Adrenal gland (tissue), 12 donors: ENCODE results near the gene AXIN1. TPM values are rescaled to one million over a fixed set of nuclear protein-coding genes. Genes with fewer than 3 reads are reported as not detected.

Source experiments
- DNase-seq, 7 donors: peaks; one replicate each; pipeline ENCODE4 v3.0.0-alpha.2; 2019 to 2020
- H3K27ac ChIP-seq, 5 donors: fragments of 200-600 bp; sonication (generic) in 4 of 5; 1 replicate in 3 of 5; 2 replicates in 2 of 5; pipeline versions ENCODE4 v1.5.1 to v1.8.0; 2016 to 2020; ENCODE audit warnings: mild to moderate bottlenecking in 1 of 5
- H3K27me3 ChIP-seq: fragments of 200-600 bp; 2 replicates; pipeline ENCODE4 v1.8.0; 2021
- H3K36me3 ChIP-seq, 2 donors: fragments of 200-600 bp; replicated peaks in 1 of 2; 1 replicate in 1 of 2; 2 replicates in 1 of 2; pipeline versions ENCODE4 v1.5.1 to v1.8.0; 2018 to 2022
- H3K4me1 ChIP-seq, 2 donors: fragments of 200-600 bp; replicated peaks in 1 of 2; 1 replicate in 1 of 2; 2 replicates in 1 of 2; pipeline versions ENCODE4 v1.5.1 to v1.8.0; 2018 to 2021
- H3K4me3 ChIP-seq, 4 donors: fragments of 200-600 bp; sonication (generic) in 3 of 4; one replicate each; pipeline ENCODE4 v1.5.1; 2016 to 2018
- H3K9me3 ChIP-seq, 3 donors: fragments of 200-600 bp; sonication (generic) in 1 of 3; replicated peaks in 1 of 3; 1 replicate in 2 of 3; 2 replicates in 1 of 3; pipeline versions ENCODE4 v1.5.1 to v1.8.0; 2016 to 2021
- CTCF ChIP-seq, 6 experiments: fragments of 450-650 bp in 4 of 6; fragments of 200-600 bp in 2 of 6; sonication (generic) in 1 of 6; IDR thresholded peaks; 1 replicate in 5 of 6; 2 replicates in 1 of 6; pipeline versions ENCODE4 v1.5.1 to v1.8.0; 2016 to 2021; ENCODE audit warnings: antibody characterized with exemption in 6 of 6, mild to moderate bottlenecking in 2 of 6, moderate library complexity in 1 of 6
- POLR2A ChIP-seq, 2 donors: fragments of 450-650 bp; IDR thresholded peaks; one replicate each; pipeline ENCODE4 v1.6.1; 2017; ENCODE audit warnings: antibody characterized with exemption in 2 of 2, mild to moderate bottlenecking in 2 of 2, moderate library complexity in 1 of 2
- WGBS, 4 donors: extraction: QIAGEN DNeasy Blood & Tissue Kit in 2 of 4; methylation state at CpG; one replicate each; pipeline versions ENCODE4 v1.1.5 to v1.1.7; 2013 to 2017; 5-methylcytosine and 5-hydroxymethylcytosine counted together
- intact Hi-C, 2 donors: fragments of 100-400 bp; cut with DNase I; formaldehyde crosslinking; loops; one replicate each; pipeline versions ENCODE4 v1.14.1 to v1.15.0; 2022 to 2023
- polyA plus RNA-seq, 3 donors: library from polyadenylated mRNA; stranded (reverse); fragments of 200-250 nt in 2 of 3; fragments of 350-450 nt in 1 of 3; fragmentation: Illumina TruSeq in 1 of 3; extraction: RNeasy Lipid Tissue Mini Kit (QIAGEN cat#74804) in 1 of 3; gene quantifications; one replicate each; pipeline ENCODE4 v1.2.3, GENCODE V29; 2013 to 2014
- total RNA-seq, 9 donors: library from RNA; depleted of rRNA in 4 of 9; stranded (reverse); fragments of >200 nt in 4 of 9; fragments of 120-200 nt in 1 of 9; fragmentation: NEBNext Ultra II Directional in 1 of 9; extraction: Animal tissue kit (Norgen Biotek cat#: 25700) in 1 of 9; gene quantifications; one replicate each; pipeline versions ENCODE4 v1.1.0 to v1.2.4, GENCODE V29; 2013 to 2023
- donor health status: healthy with polysubstance abuse.
- donor health status: Bipolar disorder and iron deficiency.
- donor health status: DM: yes; HTN: yes; CAD: no.
- donor health status: DM: no; HTN: no; CAD: no.
- donor health status: DM: no; HTN: no; CAD: no.
- donor health status: DM: yes; HTN: yes; CAD: no.

AXIN1 gene
- total and polyA plus RNA-seq, 12 donors: 5.6 to 22.4 (median 16.2) TPM

- H3K4me1 ChIP-seq: peaks cover 4 to 14% of the 10 kb centered on the region in 2 donors
- no peak overlapping the region for H3K27ac ChIP-seq
- DNase-seq: no peak
- WGBS, 4 donors: 93 to 94% methylated on average over 9 of the region's 9 CpGs; no CpG with 5 or more reads in 2 of the 4 donors
- intact Hi-C loops: no loop called here
- no peaks in the 10 kb centered on the region for H3K27me3 ChIP-seq
- no peaks in the 10 kb centered on the region for H3K9me3 ChIP-seq
- H3K36me3 ChIP-seq: peaks cover 0 to 53% of the 10 kb centered on the region in 2 donors
- H3K4me3 ChIP-seq: no peak overlapping the region
- TF ChIP-seq CTCF (IDR thresholded peaks at IDR 0.05) (no peak), POLR2A (IDR thresholded peaks at IDR 0.05) (no peak)
Observed at GRCh38 chr16:374616-374926, 22.0 kb upstream of the AXIN1 start.

DNA sequence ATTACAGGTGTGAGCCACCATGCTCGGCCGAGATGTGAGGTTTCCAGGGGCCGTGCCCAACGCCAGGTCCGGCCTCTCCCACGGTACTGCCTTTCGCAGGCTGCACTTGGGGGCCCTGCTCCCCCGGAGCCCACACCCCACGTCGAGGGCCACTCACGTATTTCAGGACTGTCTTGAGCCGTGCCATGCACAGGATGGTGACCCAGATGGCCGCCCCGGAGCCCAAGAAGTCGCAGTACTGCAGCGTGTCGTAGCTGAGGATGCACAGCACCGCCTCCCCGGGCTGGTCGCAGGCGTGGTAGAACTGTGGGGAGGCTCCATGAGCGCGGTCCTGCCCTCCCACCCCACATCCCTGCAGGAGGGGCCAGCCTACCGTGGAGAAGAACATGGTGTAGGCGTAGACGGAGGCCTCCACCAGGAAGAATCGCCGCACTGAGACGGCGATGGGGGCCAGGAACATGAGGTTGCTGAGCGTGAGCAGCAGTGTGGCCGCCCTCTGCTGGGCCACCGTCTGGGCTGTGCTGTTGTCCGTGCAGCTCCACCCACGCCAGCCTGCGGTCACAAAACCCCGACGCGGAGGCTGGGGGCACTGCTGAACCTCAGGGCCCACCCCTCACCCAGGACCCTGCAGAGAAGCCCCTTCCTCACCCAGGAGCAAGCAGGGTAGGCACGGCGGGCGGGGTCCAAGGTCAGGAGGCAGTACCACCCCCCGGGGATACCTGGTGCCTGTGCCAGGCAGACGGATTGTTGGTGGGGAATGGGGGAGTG, 21.5 kb upstream of the AXIN1 start:
- H3K27me3 ChIP-seq: no peaks in the 10 kb centered on the region
- no peak for DNase-seq
- peaks cover 0 to 53% of the 10 kb centered on the region in 2 donors for H3K36me3 ChIP-seq
- TF ChIP-seq POLR2A (IDR thresholded peaks at IDR 0.05) (no peak), CTCF (IDR thresholded peaks at IDR 0.05) (no peak)
- no peak overlapping the region for H3K27ac ChIP-seq
- WGBS, 4 donors: 90 to 96% (median 95%) methylated on average over 21 to 44 of the region's 44 CpGs
- no peak overlapping the region for H3K4me3 ChIP-seq
- peaks cover 6 to 13% of the 10 kb centered on the region in 2 donors for H3K4me1 ChIP-seq
- H3K9me3 ChIP-seq: no peaks in the 10 kb centered on the region
- intact Hi-C loops: no loop called here

DNA sequence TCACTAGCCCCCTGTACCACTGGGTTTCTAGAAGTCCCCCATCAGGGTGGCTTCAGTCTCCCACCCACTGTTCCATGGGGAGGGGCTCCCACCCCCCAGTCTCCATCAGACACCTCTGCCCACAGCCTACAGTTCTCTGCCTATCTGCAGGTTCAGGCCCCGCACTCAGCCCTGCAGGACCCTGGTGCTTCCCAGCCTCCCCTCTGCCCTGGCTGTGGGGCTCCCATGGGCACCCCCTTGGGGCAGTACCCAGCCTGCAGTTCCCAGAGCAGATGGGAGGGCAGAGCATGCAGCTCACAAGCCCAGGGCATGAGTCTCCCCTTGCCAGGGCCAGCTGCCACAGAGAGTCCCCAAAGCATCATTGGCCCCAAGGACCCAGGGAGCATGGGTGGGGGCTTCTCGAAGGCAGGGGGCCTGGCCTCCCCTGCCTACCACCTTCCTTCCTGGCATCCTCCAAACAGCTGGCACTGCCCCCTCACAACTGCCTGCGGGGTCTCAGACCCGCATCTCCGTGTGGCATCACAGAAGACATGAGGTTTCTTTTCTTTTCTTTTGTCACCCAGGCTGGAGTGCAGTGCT, 20.6 kb upstream of the AXIN1 start:
- H3K4me1 ChIP-seq: peaks cover 6 to 13% of the 10 kb centered on the region in 2 donors
- H3K36me3 ChIP-seq: peaks cover 0 to 62% of the 10 kb centered on the region in 2 donors
- H3K9me3 ChIP-seq: no peaks in the 10 kb centered on the region
- 88 to 94% (median 90%) methylated on average over 2 to 5 of the region's 5 CpGs for WGBS, 4 donors
- H3K27me3 ChIP-seq: no peaks in the 10 kb centered on the region
- DNase-seq: no peak
- TF ChIP-seq POLR2A (IDR thresholded peaks at IDR 0.05): no peak
- no peak for TF ChIP-seq CTCF (IDR thresholded peaks at IDR 0.05)
- intact Hi-C loops: no loop called here
- H3K27ac ChIP-seq: no peak overlapping the region
- no peak overlapping the region for H3K4me3 ChIP-seq

DNA sequence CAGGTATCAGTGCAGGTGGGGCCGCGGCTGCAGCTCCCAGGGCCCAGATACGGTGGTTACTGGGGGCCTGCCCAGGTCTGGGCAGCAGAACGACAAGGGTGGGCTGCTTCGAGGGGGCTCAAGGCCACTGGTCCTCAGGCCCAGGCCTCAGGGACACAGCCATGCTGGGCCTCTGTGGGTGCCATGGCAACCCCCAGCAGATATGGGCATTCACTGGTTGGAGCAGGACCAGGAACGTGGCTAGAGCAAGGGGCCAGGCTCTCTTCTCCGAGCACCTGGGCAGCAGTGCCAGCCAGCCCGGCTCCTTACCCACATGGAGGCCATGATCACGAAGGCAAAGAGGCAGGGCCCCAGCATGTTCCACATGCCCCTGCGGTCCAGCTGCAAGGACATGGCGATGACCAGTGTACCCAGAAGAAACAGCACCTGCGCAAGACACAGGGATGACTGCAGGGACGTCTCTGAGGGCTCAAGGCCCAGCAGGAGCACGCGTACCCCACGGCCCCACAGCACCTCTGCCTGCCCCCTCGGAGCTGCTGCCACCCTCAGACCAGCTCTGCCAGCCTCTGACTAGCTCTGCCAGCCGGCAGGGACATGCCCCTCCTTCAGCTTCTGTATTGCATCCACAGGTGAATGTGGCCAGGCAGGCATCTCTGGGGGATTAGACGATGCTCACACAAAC, 19.9 kb upstream of the AXIN1 start:
- Histone ChIP-seq H3K27me3 (no peaks in the 10 kb centered on the region), H3K4me1 (peaks cover 6 to 13% of the 10 kb centered on the region in 2 donors), H3K27ac (peak overlapping the region in 1 of 5 donors; percentile 57), H3K4me3 (no peak overlapping the region), H3K36me3 (peaks cover 0 to 68% of the 10 kb centered on the region in 2 donors), H3K9me3 (no peaks in the 10 kb centered on the region)
- DNase-seq: no peak
- intact Hi-C loops: no loop called here
- TF ChIP-seq POLR2A (IDR thresholded peaks at IDR 0.05) (no peak), CTCF (IDR thresholded peaks at IDR 0.05) (no peak)
- 85 to 94% (median 86%) methylated on average over 6 to 19 of the region's 19 CpGs for WGBS, 4 donors
